GM19035 (cell line): ENCODE measurements around the gene THSD4.
"Not testable (repeated sequence)": the region's sequence is repeated elsewhere in the genome, so short reads cannot be mapped to it uniquely, and the experiment has no call there.

ENCODE experiments used
- ATAC-seq: cut with Tn5 transposase; IDR thresholded peaks from one replicate; pipeline ENCODE4 v1.9.1; 2021; ENCODE audit not compliant: unreplicated experiment

Gene THSD4

GRCh38 chr15:71145648-71146047 is 30.4 kb downstream of the THSD4 start:
- no peak for ATAC-seq

- no peak for ATAC-seq
Observed at GRCh38 chr15:71146580-71146982, 31.3 kb downstream of the THSD4 start.

- no peak for ATAC-seq
Observed at GRCh38 chr15:71148048-71148447, 32.8 kb downstream of the THSD4 start.

GRCh38 chr15:71149646-71150557 is 34.6 kb downstream of the THSD4 start:
- ATAC-seq: no peak

GRCh38 chr15:71151081-71151480 is 35.8 kb downstream of the THSD4 start:
- ATAC-seq: no peak

- ATAC-seq: no peak
Observed at GRCh38 chr15:71152542-71152941, 37.3 kb downstream of the THSD4 start.

GRCh38 chr15:71153823-71154524 is 38.7 kb downstream of the THSD4 start:
- no peak for ATAC-seq

- ATAC-seq: no peak
Observed at GRCh38 chr15:71154607-71155200, 39.4 kb downstream of the THSD4 start.

GRCh38 chr15:71155534-71155933 is 40.3 kb downstream of the THSD4 start:
- no peak for ATAC-seq

GRCh38 chr15:71160976-71161375 is 45.7 kb downstream of the THSD4 start:
- no peak for ATAC-seq

- ATAC-seq: no peak
Observed at GRCh38 chr15:71162309-71162708, 47.0 kb downstream of the THSD4 start.

GRCh38 chr15:71164606-71165005 is 49.3 kb downstream of the THSD4 start:
- not testable (repeated sequence) for ATAC-seq

- no peak for ATAC-seq
Observed at GRCh38 chr15:71167445-71168165, 52.3 kb downstream of the THSD4 start.

GRCh38 chr15:71168166-71168834 is 53.0 kb downstream of the THSD4 start:
- no peak for ATAC-seq

GRCh38 chr15:71170163-71170562 is 54.9 kb downstream of the THSD4 start:
- no peak for ATAC-seq

- ATAC-seq: no peak
Observed at GRCh38 chr15:71171195-71171594, 55.9 kb downstream of the THSD4 start.

- ATAC-seq: not testable (repeated sequence)
Observed at GRCh38 chr15:71174360-71174759, 59.1 kb downstream of the THSD4 start.

- no peak for ATAC-seq
Observed at GRCh38 chr15:71180986-71181853, 65.9 kb downstream of the THSD4 start.

- no peak for ATAC-seq
Observed at GRCh38 chr15:71182522-71182921, 67.3 kb downstream of the THSD4 start.

GRCh38 chr15:71183063-71183462 is 67.8 kb downstream of the THSD4 start:
- no peak for ATAC-seq
